Measurements from ENCODE around the gene LARGE1.

LARGE1 gene

DNA sequence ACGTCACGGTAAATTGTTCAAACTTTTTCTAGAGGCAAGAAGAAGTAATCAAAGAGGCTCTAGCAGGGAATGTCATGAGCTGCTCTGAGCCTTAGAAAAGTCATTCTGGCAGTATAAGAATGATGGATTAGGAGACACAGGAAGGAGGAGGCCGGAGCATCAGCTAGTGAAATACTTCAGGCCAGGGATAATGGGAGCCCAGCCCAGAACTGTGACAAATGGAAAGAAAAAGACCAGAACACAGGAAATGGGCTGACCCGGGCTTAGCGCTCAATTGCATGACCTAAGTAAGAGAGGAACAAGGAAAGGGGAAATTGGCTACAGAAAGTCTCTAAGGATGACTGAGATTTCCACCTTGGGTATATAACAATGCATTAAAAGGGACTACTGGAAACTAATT, 108.6 kb downstream of the LARGE1 start:
- TF ChIP-seq CREB1 (IDR thresholded peaks at IDR 0.05; ENCODE audit: low read depth) = no peak
- TF ChIP-seq CEBPB (IDR thresholded peaks at IDR 0.05) = no peak
- TF ChIP-seq, protein P1, sequence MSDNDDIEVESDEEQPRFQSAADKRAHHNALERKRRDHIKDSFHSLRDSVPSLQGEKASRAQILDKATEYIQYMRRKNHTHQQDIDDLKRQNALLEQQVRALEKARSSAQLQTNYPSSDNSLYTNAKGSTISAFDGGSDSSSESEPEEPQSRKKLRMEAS (IDR thresholded peaks at IDR 0.05) = no peak
- no peak for TF ChIP-seq EGR1 (IDR thresholded peaks at IDR 0.05)
- no peak for TF ChIP-seq TEAD4 (IDR thresholded peaks at IDR 0.05)

DNA sequence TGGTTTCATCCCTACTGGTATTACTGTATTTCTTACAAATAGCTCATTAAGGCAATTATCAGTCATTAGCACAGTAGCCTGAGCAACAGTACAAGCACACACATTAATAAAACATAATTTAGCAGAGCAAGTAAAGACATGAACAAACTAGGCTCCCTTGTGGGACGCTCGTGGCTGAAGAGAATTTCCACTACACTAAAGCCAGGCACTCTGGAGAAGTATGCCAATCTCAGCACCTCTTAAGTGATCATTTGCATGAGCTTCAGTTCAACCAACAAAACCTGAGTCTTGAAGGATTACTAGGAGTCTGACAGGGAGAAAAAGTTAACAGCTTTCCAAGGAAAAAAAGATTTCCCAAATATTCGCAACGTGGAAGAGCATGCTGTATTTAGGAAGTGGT, 109.1 kb downstream of the LARGE1 start:
- TF ChIP-seq, protein P2, sequence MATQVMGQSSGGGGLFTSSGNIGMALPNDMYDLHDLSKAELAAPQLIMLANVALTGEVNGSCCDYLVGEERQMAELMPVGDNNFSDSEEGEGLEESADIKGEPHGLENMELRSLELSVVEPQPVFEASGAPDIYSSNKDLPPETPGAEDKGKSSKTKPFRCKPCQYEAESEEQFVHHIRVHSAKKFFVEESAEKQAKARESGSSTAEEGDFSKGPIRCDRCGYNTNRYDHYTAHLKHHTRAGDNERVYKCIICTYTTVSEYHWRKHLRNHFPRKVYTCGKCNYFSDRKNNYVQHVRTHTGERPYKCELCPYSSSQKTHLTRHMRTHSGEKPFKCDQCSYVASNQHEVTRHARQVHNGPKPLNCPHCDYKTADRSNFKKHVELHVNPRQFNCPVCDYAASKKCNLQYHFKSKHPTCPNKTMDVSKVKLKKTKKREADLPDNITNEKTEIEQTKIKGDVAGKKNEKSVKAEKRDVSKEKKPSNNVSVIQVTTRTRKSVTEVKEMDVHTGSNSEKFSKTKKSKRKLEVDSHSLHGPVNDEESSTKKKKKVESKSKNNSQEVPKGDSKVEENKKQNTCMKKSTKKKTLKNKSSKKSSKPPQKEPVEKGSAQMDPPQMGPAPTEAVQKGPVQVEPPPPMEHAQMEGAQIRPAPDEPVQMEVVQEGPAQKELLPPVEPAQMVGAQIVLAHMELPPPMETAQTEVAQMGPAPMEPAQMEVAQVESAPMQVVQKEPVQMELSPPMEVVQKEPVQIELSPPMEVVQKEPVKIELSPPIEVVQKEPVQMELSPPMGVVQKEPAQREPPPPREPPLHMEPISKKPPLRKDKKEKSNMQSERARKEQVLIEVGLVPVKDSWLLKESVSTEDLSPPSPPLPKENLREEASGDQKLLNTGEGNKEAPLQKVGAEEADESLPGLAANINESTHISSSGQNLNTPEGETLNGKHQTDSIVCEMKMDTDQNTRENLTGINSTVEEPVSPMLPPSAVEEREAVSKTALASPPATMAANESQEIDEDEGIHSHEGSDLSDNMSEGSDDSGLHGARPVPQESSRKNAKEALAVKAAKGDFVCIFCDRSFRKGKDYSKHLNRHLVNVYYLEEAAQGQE (IDR thresholded peaks at IDR 0.05; ENCODE audit: low read depth) = no peak
- TF ChIP-seq CREB1 (IDR thresholded peaks at IDR 0.05; ENCODE audit: low read depth) = no peak
- no peak for TF ChIP-seq NFIC (IDR thresholded peaks at IDR 0.05)
- no peak for TF ChIP-seq EP300 (IDR thresholded peaks at IDR 0.05; ENCODE audit: borderline replicate concordance)
- no peak for TF ChIP-seq EGR1 (IDR thresholded peaks at IDR 0.05)
- no peak for TF ChIP-seq TEAD4 (IDR thresholded peaks at IDR 0.05)
- TF ChIP-seq FOXM1 (IDR thresholded peaks at IDR 0.05; ENCODE audit: borderline replicate concordance, low read depth) = no peak
- no peak for TF ChIP-seq TAF1 (IDR thresholded peaks at IDR 0.05; ENCODE audit: low read depth)
- TF ChIP-seq, protein P3, sequence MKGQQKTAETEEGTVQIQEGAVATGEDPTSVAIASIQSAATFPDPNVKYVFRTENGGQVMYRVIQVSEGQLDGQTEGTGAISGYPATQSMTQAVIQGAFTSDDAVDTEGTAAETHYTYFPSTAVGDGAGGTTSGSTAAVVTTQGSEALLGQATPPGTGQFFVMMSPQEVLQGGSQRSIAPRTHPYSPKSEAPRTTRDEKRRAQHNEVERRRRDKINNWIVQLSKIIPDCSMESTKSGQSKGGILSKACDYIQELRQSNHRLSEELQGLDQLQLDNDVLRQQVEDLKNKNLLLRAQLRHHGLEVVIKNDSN (IDR thresholded peaks at IDR 0.05) = no peak
- no peak for TF ChIP-seq TCF12 (IDR thresholded peaks at IDR 0.05; ENCODE audit: low read depth)
- TF ChIP-seq CEBPB (IDR thresholded peaks at IDR 0.05) = no peak
- TF ChIP-seq, protein P1 (IDR thresholded peaks at IDR 0.05) = no peak
- no peak for TF ChIP-seq YY1 (IDR thresholded peaks at IDR 0.05; ENCODE audit: low read depth)
- TF ChIP-seq RAD21 (IDR thresholded peaks at IDR 0.05; ENCODE audit: low read depth) = no peak
- TF ChIP-seq ZBTB7A (IDR thresholded peaks at IDR 0.05; ENCODE audit: low read depth) = no peak

DNA sequence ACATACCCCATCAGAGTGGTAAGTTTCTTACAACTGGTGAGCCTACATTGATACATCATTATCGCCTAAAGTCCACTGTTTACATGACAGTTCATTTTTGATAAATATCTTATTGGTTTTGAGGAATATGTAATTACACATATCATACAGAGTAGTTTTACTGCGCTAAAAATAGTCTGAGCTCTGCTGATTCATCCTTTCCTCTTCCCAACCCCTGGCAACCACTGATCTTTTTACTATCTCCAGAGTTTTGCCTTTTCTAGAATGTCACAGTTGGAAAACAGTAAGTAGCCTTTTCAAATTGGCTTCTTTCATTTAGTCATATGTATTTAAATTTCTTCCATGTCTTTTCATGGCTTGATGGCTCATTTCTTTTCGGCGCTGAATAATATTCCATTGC, 112.8 kb downstream of the LARGE1 start:
- TF ChIP-seq NFIC (IDR thresholded peaks at IDR 0.05) (no peak), TEAD4 (IDR thresholded peaks at IDR 0.05) (no peak), EP300 (IDR thresholded peaks at IDR 0.05; ENCODE audit: borderline replicate concordance) (no peak), EGR1 (IDR thresholded peaks at IDR 0.05) (no peak), CEBPB (IDR thresholded peaks at IDR 0.05) (no peak), CREB1 (IDR thresholded peaks at IDR 0.05; ENCODE audit: low read depth) (no peak), ZBTB7A (IDR thresholded peaks at IDR 0.05; ENCODE audit: low read depth) (no peak), TAF1 (IDR thresholded peaks at IDR 0.05; ENCODE audit: low read depth) (no peak), FOXM1 (IDR thresholded peaks at IDR 0.05; ENCODE audit: borderline replicate concordance, low read depth) (no peak), TCF12 (IDR thresholded peaks at IDR 0.05; ENCODE audit: low read depth) (no peak), YY1 (IDR thresholded peaks at IDR 0.05; ENCODE audit: low read depth) (no peak)
- TF ChIP-seq, protein P3 (IDR thresholded peaks at IDR 0.05) = no peak
- TF ChIP-seq, protein P2 (IDR thresholded peaks at IDR 0.05; ENCODE audit: low read depth) = no peak

GRCh38 chr22:33806191-33806590, 114.1 kb downstream of the LARGE1 start:
- no peak for TF ChIP-seq EP300 (IDR thresholded peaks at IDR 0.05; ENCODE audit: borderline replicate concordance)

GRCh38 chr22:33803371-33804282, 116.6 kb downstream of the LARGE1 start:
- TF ChIP-seq TEAD4 (IDR thresholded peaks at IDR 0.05) = no peak
- TF ChIP-seq, protein P3 (IDR thresholded peaks at IDR 0.05) = no peak
- TF ChIP-seq NFIC (IDR thresholded peaks at IDR 0.05) = no peak
- no peak for TF ChIP-seq TAF1 (IDR thresholded peaks at IDR 0.05; ENCODE audit: low read depth)
- no peak for TF ChIP-seq CEBPB (IDR thresholded peaks at IDR 0.05)
- no peak for TF ChIP-seq FOXM1 (IDR thresholded peaks at IDR 0.05; ENCODE audit: borderline replicate concordance, low read depth)
- TF ChIP-seq ZBTB7A (IDR thresholded peaks at IDR 0.05; ENCODE audit: low read depth) = no peak
- TF ChIP-seq EP300 (IDR thresholded peaks at IDR 0.05; ENCODE audit: borderline replicate concordance) = no peak
- TF ChIP-seq, protein P2 (IDR thresholded peaks at IDR 0.05; ENCODE audit: low read depth) = no peak
- no peak for TF ChIP-seq YY1 (IDR thresholded peaks at IDR 0.05; ENCODE audit: low read depth)
- TF ChIP-seq TCF12 (IDR thresholded peaks at IDR 0.05; ENCODE audit: low read depth) = no peak
- no peak for TF ChIP-seq RAD21 (IDR thresholded peaks at IDR 0.05; ENCODE audit: low read depth)
- TF ChIP-seq, protein P1 (IDR thresholded peaks at IDR 0.05) = no peak
- no peak for TF ChIP-seq EGR1 (IDR thresholded peaks at IDR 0.05)
- TF ChIP-seq CREB1 (IDR thresholded peaks at IDR 0.05; ENCODE audit: low read depth) = no peak
